ENCODE data around the gene PLEKHA7. TPM values are rescaled to one million over a fixed set of nuclear protein-coding genes. Genes with fewer than 3 reads are reported as not detected.

The PLEKHA7 gene
- total and polyA plus RNA-seq, 2 of the 13 experiments (the other 11 are each of a cell fraction or from before 2014, with no cell fraction given): 17.5 to 18.7 TPM

DNA sequence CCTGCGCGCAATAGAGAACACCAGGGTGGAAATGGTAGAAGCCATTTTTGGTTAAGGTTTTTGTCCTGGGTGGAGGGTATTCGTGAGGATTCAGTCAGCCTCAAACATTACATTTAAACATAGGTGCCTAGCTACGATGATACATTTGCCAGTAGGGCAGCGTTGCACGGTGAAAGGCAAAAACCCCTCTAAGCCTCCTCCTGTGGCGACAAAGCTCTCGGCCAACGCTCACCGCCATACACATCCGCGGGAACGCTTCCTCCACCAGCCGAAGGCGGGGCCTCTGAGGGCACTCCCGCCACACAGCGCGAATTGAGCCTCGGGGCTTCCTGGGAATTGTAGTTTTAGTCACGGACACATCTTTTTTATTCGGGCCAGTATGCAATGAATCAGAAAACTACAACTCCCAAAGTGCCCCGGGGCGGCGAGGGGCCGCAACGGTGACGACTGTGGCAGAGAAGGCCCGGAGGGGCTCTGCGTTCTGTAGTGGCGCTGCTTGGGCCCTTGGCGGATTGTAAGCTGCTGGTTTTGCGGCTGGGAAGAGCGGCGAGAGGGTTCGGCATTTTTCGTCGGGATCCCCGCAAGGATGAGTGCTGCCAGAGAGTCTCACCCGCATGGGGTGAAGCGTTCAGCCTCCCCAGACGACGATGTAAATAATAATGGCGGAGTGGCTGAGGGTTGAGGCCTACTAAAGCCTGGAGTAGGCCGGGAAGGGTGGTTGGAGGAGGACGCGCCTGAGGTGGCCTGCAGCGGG is 275.8 kb downstream of the PLEKHA7 start, which contains the start of gene C11orf58 (continued):
- TF ChIP-seq, protein P1, sequence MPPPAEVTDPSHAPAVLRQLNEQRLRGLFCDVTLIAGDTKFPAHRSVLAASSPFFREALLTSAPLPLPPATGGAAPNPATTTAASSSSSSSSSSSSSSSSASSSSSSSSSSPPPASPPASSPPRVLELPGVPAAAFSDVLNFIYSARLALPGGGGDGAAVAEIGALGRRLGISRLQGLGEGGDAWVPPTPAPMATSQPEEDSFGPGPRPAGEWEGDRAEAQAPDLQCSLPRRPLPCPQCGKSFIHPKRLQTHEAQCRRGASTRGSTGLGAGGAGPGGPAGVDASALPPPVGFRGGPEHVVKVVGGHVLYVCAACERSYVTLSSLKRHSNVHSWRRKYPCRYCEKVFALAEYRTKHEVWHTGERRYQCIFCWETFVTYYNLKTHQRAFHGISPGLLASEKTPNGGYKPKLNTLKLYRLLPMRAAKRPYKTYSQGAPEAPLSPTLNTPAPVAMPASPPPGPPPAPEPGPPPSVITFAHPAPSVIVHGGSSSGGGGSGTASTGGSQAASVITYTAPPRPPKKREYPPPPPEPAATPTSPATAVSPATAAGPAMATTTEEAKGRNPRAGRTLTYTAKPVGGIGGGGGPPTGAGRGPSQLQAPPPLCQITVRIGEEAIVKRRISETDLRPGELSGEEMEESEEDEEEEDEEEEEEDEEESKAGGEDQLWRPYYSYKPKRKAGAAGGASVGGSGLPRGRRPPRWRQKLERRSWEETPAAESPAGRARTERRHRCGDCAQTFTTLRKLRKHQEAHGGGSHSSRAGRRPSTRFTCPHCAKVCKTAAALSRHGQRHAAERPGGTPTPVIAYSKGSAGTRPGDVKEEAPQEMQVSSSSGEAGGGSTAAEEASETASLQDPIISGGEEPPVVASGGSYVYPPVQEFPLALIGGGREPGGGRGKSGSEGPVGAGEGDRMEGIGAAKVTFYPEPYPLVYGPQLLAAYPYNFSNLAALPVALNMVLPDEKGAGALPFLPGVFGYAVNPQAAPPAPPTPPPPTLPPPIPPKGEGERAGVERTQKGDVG (CRISPR knock-in tag; IDR thresholded peaks at IDR 0.05; ENCODE audit: borderline replicate concordance): peak; percentile 61; the same call in 1 of the 2 replicates
- no peak for TF ChIP-seq HHEX (CRISPR knock-in tag; IDR thresholded peaks at IDR 0.05)
- TF ChIP-seq ATF2 (CRISPR knock-in tag; IDR thresholded peaks at IDR 0.05): no peak; the same call in 1 of the 2 replicates
- peak; percentile 71; the same call in 1 of the 2 replicates for TF ChIP-seq ZMAT3 (CRISPR knock-in tag; conservative IDR thresholded peaks at IDR 0.05)
- TF ChIP-seq ZNF142 (CRISPR knock-in tag; IDR thresholded peaks at IDR 0.05): 0 out of 2 replicates have a peak, but pooled peaks have one; percentile 38
- peak; percentile 70; the same call in 1 of the 2 replicates for TF ChIP-seq ZNF772 (CRISPR knock-in tag; IDR thresholded peaks at IDR 0.05)
- no peak for TF ChIP-seq REXO4 (CRISPR knock-in tag; IDR thresholded peaks at IDR 0.05; ENCODE audit: borderline replicate concordance)
- TF ChIP-seq ZNF598 (CRISPR knock-in tag; IDR thresholded peaks at IDR 0.05; ENCODE audit: borderline replicate concordance): peak; percentile 87
